ENCODE data around the gene CENPO.

DNA sequence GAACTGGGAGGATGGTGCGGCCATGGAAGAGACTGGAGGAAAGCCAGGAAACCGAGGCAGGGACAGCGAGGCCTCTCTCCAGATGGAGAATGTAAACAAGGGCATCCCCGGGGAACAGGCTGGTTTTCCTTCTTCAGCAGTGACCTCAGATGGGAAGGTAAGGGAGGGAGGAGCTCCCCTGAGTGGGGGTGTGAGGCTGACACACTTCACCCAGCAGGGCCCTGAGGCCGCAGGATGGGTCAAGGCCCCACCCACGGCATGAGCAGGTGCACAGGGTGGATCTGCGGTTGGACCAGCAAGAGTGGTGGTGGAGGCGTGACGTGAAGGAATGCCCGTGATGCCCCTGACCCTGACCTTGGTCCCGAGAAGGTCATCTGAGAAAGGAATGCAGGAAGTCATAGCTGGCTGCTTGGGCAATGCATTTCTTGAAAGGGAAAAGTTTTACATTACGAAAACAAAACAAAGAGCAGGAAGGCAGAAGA is 78.7 kb downstream of the CENPO start:
- TF ChIP-seq, protein P1, sequence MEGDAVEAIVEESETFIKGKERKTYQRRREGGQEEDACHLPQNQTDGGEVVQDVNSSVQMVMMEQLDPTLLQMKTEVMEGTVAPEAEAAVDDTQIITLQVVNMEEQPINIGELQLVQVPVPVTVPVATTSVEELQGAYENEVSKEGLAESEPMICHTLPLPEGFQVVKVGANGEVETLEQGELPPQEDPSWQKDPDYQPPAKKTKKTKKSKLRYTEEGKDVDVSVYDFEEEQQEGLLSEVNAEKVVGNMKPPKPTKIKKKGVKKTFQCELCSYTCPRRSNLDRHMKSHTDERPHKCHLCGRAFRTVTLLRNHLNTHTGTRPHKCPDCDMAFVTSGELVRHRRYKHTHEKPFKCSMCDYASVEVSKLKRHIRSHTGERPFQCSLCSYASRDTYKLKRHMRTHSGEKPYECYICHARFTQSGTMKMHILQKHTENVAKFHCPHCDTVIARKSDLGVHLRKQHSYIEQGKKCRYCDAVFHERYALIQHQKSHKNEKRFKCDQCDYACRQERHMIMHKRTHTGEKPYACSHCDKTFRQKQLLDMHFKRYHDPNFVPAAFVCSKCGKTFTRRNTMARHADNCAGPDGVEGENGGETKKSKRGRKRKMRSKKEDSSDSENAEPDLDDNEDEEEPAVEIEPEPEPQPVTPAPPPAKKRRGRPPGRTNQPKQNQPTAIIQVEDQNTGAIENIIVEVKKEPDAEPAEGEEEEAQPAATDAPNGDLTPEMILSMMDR (IDR thresholded peaks at IDR 0.05; ENCODE audit: insufficient read depth, low read depth, low read length): no peak
- no peak for TF ChIP-seq EZH2 (IDR thresholded peaks at IDR 0.05; ENCODE audit: insufficient read depth, low read length)
